Tibial nerve (tissue), 3 donors: ENCODE results near the gene C7orf25.
A peak's percentile ranks its signal among the peaks of the same experiment; 100 is the strongest.

Experiments
- CTCF ChIP-seq, 5 experiments: fragments of 200-600 bp in 3 of 5; fragments of 450-650 bp in 2 of 5; sonication (generic) in 3 of 5; IDR thresholded peaks; one replicate each; pipeline ENCODE4 v1.5.1; 2016 to 2019; ENCODE audit warnings: antibody characterized with exemption in 5 of 5, mild to moderate bottlenecking in 3 of 5, moderate library complexity in 2 of 5
- POLR2A ChIP-seq, 2 donors: fragments of 450-650 bp; IDR thresholded peaks; one replicate each; pipeline ENCODE4 v1.6.1; 2017; ENCODE audit warnings: antibody characterized with exemption in 2 of 2, mild to moderate bottlenecking in 2 of 2, moderate library complexity in 2 of 2

GRCh38 chr7:42931834-42932651 lies 20.2 kb upstream of the C7orf25 start, which contains the start of the genes MRPL32 and PSMA2:
- peak in 1 of 2 donors; percentile 72 for TF ChIP-seq POLR2A (IDR thresholded peaks at IDR 0.05)
- no peak for TF ChIP-seq CTCF (IDR thresholded peaks at IDR 0.05)
